ENCODE measurements around the gene NPM1. TPM values are rescaled to one million over a fixed set of nuclear protein-coding genes. Genes with fewer than 3 reads are reported as not detected.

The NPM1 gene
- total RNA-seq, 1 experiment from 2014 or later, result 3,122 TPM

DNA sequence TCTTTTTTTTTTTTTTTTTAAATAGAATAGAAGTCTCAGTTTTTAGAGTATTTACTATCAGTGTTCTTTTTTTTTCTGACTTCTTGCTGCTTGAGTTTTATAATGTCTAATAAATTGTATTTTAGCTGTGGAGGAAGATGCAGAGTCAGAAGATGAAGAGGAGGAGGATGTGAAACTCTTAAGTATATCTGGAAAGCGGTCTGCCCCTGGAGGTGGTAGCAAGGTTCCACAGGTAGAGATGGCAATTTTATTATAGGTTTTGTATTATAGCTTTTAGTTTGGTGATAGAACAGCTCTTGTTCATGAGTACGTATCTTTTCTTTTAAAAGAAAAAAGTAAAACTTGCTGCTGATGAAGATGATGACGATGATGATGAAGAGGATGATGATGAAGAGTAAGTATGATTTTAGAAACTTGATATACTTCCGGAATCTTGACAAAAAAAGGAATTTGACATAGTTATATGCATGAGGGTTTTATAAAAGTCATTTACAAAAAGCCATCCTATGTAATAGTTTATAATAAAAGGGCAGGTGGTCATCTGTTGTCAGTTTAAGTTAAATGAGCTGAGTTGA lies 5.0 kb downstream of the NPM1 start:
- no peak overlapping the region for H3K27ac ChIP-seq (ENCODE audit: insufficient read length, low read depth, low read length)
- H3K4me2 ChIP-seq (ENCODE audit: insufficient read depth, insufficient read length, low read length), result no peak overlapping the region
- 0 out of 2 replicates have a peak, but pooled peaks cover 4% of the 10 kb centered on the region for H3K4me1 ChIP-seq (ENCODE audit: insufficient read depth, low read length)
- TF ChIP-seq, protein P1, sequence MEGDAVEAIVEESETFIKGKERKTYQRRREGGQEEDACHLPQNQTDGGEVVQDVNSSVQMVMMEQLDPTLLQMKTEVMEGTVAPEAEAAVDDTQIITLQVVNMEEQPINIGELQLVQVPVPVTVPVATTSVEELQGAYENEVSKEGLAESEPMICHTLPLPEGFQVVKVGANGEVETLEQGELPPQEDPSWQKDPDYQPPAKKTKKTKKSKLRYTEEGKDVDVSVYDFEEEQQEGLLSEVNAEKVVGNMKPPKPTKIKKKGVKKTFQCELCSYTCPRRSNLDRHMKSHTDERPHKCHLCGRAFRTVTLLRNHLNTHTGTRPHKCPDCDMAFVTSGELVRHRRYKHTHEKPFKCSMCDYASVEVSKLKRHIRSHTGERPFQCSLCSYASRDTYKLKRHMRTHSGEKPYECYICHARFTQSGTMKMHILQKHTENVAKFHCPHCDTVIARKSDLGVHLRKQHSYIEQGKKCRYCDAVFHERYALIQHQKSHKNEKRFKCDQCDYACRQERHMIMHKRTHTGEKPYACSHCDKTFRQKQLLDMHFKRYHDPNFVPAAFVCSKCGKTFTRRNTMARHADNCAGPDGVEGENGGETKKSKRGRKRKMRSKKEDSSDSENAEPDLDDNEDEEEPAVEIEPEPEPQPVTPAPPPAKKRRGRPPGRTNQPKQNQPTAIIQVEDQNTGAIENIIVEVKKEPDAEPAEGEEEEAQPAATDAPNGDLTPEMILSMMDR (conservative IDR thresholded peaks at IDR 0.05), result no peak; the same call in 2 of the 3 replicates
- 100% methylated on average over 2 of the region's 4 CpGs for WGBS (ENCODE audit: extremely low coverage, insufficient read length, low lambda C conversion rate)
- H3K79me2 ChIP-seq (ENCODE audit: insufficient read depth, low read length), result peaks cover 97% of the 10 kb centered on the region
- H4K8ac ChIP-seq (replicated peaks; ENCODE audit: insufficient read length, low read depth, low read length), result no peak overlapping the region
- no peak overlapping the region for H2BK20ac ChIP-seq (ENCODE audit: low read depth, low read length, poor library complexity, severe bottlenecking)
- no peak overlapping the region for H2BK15ac ChIP-seq (ENCODE audit: low read depth, low read length)
- H3K9me3 ChIP-seq (ENCODE audit: control insufficient read depth, low read depth, low read length), result no peaks in the 10 kb centered on the region
- H3K27ac Mint-ChIP-seq, result peak overlapping the region in 2 of 3 experiments; percentile 58 to 70; a peak in 2 of 7 replicates
- no peak overlapping the region for H2BK12ac ChIP-seq (ENCODE audit: insufficient read length, low read depth, low read length)
- no peak for DNase-seq
- no peak overlapping the region for H2BK5ac ChIP-seq (ENCODE audit: insufficient read length, low read length)
- no peak overlapping the region for H3K14ac ChIP-seq (ENCODE audit: insufficient read depth, low read length)
- no peak overlapping the region for H3K4ac ChIP-seq (ENCODE audit: low read depth, low read length)
- H3K27me3 ChIP-seq (ENCODE audit: insufficient read depth, low read length), result no peaks in the 10 kb centered on the region
- H3K56ac ChIP-seq (ENCODE audit: insufficient read length, low read depth, low read length), result no peak overlapping the region
- no peak overlapping the region for H4K5ac ChIP-seq (ENCODE audit: insufficient read length, low read depth, low read length)
- H3K4me1 Mint-ChIP-seq, result peaks cover 45 to 72% of the 10 kb centered on the region in 2 experiments
- no peak overlapping the region for H3T11ph ChIP-seq (ENCODE audit: low read length)
- H3K79me1 ChIP-seq (ENCODE audit: insufficient read depth, low read depth, low read length, poor library complexity, severe bottlenecking), result no peaks in the 10 kb centered on the region
- no peaks in the 10 kb centered on the region for H3K23me2 ChIP-seq (ENCODE audit: insufficient read length, low read depth, low read length, poor library complexity, severe bottlenecking)
- H3K23ac ChIP-seq (ENCODE audit: insufficient read length, low read depth, low read length), result no peak overlapping the region
- peak overlapping the region; percentile 29 to 55 for H3K4me3 Mint-ChIP-seq
- peaks cover 3% of the 10 kb centered on the region for H3K27me3 Mint-ChIP-seq (ENCODE audit: low read depth)
- H2AFZ ChIP-seq (ENCODE audit: low read length), result no peak overlapping the region
- H3K36me3 Mint-ChIP-seq (ENCODE audit: insufficient read depth in 1 of 3, low read depth in 3 of 3), result peaks cover 78 to 100% (median 100%) of the 10 kb centered on the region in 3 experiments
- no peaks in the 10 kb centered on the region for H4K20me1 ChIP-seq (ENCODE audit: control insufficient read depth, insufficient read depth, insufficient read length)
- no peak overlapping the region for H2BK120ac ChIP-seq (ENCODE audit: low read depth, low read length, poor library complexity, severe bottlenecking)
- no peak overlapping the region for H2AK5ac ChIP-seq (ENCODE audit: insufficient read length, low read length)
- peaks cover 2 to 10% of the 10 kb centered on the region in 2 experiments for H3K9me3 Mint-ChIP-seq
- H3K18ac ChIP-seq (ENCODE audit: insufficient read length, low read depth, low read length), result no peak overlapping the region
- no peak overlapping the region for H4K91ac ChIP-seq (ENCODE audit: insufficient read length, low read depth, low read length)
- no peak overlapping the region for H3K9ac ChIP-seq (ENCODE audit: extremely low read depth, insufficient read length, low read length)
